Erythroblast (primary cell): Measurements from ENCODE around the gene AWAT1.

Experiments
- GATA1 ChIP-seq: IDR thresholded peaks from 2 replicates; pipeline ENCODE4 v1.6.1; 2011; ENCODE audit warnings: low read depth, mild to moderate bottlenecking, control low read depth, low read length, moderate library complexity
- POLR2A ChIP-seq: IDR thresholded peaks from 2 replicates; pipeline ENCODE4 v1.6.1; 2011; ENCODE audit warnings: mild to moderate bottlenecking, low read length

DNA sequence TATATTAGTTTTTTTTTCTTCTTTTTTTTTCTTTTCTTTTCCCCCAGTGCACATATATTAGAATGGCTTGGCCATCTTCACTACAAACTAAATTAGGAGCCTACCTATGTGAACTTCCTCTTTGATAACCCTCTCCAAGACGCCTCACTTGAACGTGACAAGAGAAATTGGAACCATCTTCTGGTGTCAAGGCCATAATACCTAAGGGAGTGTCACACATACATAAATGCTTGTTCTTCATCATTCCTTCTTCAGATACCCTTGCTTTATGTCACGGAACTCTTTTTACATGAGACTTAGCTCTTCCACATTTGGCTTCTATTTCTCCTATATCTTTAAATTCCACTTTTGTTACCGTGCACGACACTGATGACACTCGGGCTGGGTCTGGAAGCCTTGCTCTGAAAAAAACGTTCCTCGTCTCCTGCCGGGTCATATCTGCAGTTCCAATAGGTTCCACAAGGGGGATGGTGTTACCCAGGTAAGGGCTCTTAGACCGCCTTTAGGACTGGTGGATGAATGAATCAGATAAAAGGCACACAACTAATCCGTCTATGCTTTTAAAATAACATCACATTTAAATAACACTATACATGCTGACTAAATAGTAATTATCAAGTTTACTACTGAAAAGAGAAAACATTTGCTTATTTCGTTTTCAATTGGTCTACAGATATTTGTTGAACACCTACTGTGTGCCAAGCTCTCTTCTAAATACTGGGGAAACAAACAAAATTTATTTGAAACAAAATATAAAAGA is 37.3 kb upstream of the AWAT1 start:
- no peak for TF ChIP-seq POLR2A
- no peak for TF ChIP-seq GATA1
